ENCODE measurements around the gene FUT2.
"Not testable (repeated sequence)": the region's sequence is repeated elsewhere in the genome, so short reads cannot be mapped to it uniquely, and the experiment has no call there.

FUT2 gene

GRCh38 chr19:48670699-48671445, 24.9 kb upstream of the FUT2 start:
- no peak for DNase-seq (ENCODE audit: low read depth)

DNA sequence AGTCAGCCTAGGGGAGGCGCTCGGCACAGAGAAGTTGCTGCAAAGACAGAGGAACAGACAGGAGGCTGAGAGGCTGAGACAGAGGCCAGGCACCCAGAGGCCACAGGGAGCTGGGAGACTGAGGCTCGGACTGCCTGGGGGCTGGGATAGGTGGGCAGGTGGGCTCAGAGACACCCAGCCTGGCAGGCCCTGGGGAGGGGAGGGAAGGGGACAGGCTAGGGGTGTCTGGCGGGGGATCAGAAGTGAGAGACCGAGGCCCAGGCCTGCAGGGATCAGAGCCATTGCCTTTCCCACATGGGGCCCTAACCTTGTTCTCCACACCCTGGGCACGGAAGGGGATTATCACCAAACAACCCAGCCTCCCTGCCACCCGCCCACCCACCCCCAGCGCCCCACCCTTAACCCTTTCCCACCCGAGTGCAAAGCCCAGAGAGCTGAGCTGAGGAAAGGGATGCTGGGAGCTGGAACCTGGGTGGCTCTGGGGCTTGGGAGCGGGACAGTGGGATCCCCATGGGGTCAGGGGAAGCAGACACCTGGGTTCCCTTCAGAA, 24.2 kb upstream of the FUT2 start:
- no peak for DNase-seq (ENCODE audit: low read depth)

DNA sequence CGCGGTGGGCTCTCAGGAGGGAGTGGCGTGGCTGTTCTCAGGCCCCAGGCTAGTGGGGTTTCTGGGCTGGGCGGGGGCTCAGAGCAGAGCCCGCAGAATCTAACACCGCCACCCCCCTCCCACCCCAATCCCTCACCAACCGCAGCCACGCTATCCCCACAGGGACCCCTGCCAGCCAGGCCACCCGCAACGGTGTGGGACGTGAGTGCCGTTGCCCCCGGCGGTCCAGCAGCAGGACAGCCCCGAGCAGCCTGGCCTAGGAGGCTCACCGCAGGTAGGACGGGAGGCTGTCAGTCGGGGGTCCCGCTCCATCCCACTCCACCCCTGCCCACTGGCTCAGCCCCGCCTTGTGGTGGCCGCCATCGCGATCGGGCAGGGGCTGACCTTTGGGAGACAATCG, 22.8 kb upstream of the FUT2 start, which contains the start of gene NTN5:
NTN5 (minus strand) TSS at position 24 of the 400 bp plus-strand sequence. CDS start 2,031 bp downstream, outside the sequence.
- DNase-seq (ENCODE audit: low read depth) = no peak

GRCh38 chr19:48673436-48674100, 22.2 kb upstream of the FUT2 start:
- no peak for DNase-seq (ENCODE audit: low read depth)

DNA sequence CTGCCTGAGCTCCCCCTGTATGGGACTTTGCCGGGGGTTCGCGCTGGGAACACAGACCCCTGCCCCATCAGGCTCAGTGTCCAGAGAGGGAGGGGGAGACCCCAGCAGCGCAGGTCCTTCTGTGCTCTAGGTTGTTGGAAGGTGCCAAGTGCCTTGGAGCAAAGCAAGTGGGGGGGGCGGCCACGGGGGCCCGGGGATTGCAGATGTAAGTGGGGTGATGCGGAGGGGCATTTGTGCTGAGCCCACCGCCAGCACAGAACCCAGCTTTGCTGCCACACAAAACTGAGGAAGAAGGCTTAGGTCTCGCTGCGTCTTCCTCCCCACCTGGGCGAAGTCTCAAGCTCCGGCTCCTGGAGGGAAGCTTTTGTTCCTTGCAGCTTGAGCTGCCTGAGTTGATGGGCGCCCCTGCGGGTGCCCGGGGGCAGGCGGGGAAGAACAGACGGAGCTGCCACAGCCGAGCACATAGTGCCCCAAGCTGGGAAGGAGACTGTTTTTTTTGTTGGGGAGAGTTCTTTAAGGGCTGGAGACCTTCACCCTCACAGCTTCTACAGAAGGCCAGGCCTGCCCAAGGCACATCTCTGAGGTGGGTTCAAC, 21.5 kb upstream of the FUT2 start:
- no peak for DNase-seq (ENCODE audit: low read depth)

- DNase-seq (ENCODE audit: low read depth) = peak; percentile 89
Measured at GRCh38 chr19:48674921-48675824, 20.6 kb upstream of the FUT2 start.

DNA sequence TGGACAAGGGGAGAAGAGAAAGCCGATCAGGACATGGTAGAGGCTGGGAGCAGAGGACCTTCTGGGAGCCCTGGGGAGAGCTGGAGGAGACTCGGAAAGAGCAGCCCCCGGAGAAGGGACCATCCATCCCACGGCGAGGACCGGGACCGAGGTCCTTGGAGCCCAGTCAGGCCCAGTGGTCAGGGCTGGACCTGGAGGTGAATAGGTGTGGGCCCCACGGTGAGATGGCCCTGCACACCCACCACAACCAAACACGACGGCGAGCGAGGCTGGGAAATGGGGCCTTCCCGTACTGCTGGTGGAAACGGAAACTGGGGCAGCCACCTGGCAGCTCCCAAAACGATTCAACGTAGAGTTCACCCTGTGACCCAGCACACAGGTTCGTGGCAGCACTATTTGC, 19.3 kb upstream of the FUT2 start:
- DNase-seq (ENCODE audit: low read depth) = no peak

DNA sequence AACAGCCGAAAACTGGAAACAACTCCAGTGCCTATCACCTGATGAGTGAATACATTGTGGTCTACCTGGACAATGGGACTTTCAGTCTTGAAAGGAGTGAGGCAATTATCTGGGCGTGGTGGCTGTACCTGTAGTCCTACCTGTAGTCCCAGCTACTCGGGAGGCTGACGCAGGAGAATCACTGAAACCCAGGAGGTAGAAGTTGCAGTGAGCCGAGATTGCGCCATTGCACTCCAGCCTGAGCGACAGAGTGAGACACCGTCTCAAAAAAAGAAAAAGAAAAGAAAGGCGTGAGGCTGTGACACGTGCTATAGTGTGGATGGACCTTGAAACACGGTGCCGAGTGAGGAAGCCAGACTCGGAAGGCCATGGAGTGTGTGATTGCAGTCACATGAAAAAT, 18.9 kb upstream of the FUT2 start:
- no peak for DNase-seq (ENCODE audit: low read depth)

DNA sequence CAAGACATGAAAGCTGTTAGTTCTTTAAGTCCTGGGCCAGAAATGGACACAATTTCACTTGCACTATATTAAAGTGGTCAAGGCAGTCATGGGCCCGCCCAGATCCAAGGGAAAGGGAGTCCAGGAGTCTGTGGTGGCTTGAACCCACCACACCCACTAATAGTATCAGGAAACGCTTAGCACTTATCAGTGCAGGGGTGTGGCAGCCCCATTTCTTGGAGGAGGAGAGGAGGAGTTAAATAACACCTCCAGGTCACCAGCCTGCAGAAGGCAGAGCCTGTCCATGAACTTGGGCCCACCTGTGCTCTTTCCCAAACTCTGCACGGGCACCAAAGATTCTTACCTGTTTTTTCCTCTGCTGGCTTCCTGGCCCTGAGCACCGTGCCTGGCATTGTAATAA, 17.6 kb upstream of the FUT2 start:
- DNase-seq (ENCODE audit: low read depth) = no peak

- DNase-seq (ENCODE audit: low read depth) = not testable (repeated sequence)
Measured at GRCh38 chr19:48680006-48680405, 15.8 kb upstream of the FUT2 start.

- DNase-seq (ENCODE audit: low read depth) = no peak
Measured at GRCh38 chr19:48680436-48681126, 15.2 kb upstream of the FUT2 start.

DNA sequence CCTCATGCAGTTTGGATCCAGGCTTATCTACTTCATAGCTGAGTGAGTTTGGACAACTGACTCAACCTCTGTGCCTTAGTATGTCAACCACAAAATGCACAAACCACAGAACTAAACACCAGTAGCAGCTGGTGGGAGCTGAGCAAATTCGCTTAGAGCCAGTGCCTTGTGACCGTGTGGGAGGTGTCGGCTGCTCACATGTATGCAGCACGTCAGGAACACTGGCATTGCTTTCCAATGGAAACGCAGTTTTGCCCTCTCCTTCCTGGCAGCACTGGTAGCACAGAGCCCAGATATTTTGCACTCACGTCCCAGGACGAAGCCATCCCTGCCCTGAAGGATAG, 14.7 kb upstream of the FUT2 start:
- DNase-seq (ENCODE audit: low read depth) = peak; percentile 49

- peak; percentile 44 for DNase-seq (ENCODE audit: low read depth)
Measured at GRCh38 chr19:48683349-48683748, 12.4 kb upstream of the FUT2 start.

DNA sequence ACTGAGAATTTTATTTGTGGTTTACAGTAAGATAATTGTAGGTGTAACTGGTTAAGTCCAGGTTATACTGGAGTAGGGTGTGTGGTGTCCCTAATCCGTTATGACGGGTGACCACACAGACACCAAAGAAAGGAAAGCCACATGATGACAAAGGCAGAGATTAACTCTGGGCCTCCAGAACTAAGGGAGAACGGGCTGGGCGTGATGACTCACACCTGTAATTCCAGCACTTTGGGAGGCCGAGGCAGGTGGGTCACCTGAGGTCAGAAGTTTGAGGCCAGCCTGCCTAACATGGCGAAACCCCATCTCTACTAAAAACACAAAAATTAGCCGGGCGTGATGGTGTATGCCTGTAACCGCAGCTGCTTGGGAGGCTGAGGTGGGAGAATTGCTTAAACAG, 10.2 kb upstream of the FUT2 start:
- DNase-seq (ENCODE audit: low read depth) = no peak

DNA sequence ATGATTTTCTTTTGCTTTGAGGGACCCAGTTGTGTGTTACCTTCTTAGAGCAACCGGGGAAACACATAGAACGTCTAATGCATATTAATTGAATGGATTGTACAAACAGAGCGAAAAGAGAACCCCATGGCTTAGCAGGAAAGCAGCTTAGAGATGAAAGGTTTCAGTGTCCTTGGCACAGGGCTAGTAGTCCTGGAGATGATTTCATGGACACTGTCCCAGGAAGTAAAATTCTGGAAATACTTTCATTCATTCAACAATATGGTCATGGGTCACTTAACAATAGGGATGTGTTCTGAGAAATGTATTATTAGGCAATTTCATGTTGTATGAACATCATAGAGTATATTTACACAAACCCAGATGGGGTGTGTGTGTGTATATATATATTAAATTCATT, 9.7 kb upstream of the FUT2 start:
- no peak for DNase-seq (ENCODE audit: low read depth)

GRCh38 chr19:48686637-48687036, 9.1 kb upstream of the FUT2 start:
- not testable (repeated sequence) for DNase-seq (ENCODE audit: low read depth)

- DNase-seq (ENCODE audit: low read depth) = no peak
Measured at GRCh38 chr19:48687776-48688175, 8.0 kb upstream of the FUT2 start.

DNA sequence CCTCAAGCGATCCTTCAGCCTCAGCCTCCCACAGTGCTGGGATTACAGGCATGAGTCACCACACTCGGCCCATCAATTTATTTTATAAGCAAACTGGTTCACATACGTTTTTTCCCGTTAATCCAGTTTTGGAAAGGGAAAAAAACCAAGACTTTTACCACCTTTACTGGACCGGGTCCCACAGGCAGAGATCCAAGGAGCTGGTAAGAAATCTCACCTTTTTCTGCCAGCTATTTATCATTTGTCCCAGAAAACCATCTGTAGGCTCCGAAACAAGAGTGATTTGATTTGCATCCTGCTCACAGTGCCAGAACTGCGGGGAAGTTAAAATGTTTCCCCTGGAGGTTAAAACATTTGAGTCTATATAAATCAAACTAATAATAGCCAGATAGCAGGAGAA, 6.3 kb upstream of the FUT2 start:
- DNase-seq (ENCODE audit: low read depth) = no peak

DNA sequence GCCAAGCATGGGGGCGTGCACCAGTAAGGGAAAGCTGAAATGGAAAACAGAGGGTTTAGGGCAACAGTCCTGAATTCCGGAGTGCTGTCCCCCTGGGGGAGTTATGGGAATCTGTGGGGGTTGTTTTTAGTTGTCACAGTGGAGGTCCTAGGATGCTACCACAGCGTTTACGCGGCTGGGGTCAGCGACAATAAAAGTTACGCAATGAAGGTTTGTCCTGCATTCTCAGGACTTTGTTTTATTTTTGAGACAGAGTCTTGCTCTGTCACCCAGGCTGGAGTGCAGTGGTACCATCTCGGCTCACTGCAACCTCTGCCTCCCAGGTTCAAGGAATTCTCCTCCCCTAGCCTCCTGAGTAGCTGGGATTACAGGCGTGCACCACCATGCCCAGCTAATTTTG, 2.1 kb upstream of the FUT2 start:
- not testable (repeated sequence) for DNase-seq (ENCODE audit: low read depth)

DNA sequence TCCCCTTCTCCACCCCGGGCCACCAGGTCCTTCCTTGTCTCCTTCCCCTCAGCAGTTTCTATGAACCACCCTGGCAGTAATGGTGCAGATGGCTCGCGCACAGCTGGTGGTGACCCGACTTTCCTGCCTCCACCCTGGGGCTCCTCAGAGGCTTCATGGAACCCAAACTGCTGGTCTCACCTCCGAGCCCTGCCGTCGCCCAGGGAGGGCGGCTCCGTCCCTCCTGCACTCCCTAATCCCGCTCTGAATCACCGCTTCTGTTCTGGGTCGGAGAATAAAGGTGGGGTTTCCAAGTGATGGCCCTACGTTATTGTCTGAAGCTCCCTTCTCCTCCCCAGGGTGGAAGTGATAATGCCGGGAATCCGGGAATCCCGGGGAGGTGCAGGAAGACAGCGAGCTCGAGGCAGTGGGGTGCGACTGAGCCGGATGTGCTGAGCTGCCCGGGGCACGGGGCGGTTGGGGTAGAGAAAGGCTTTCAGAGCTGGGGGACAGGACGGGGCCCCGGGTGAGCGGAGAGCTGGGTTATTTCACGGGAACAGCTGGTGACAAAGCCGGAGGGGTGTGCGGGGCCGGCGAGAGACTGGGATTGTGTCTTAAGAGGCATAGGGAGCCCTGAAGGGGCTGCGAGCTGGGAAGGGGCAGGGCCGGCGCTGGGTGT, 711 bp downstream of the FUT2 start:
- DNase-seq (ENCODE audit: low read depth) = no peak

- peak; percentile 75 for DNase-seq (ENCODE audit: low read depth)
Measured at GRCh38 chr19:48698046-48698445, 2.3 kb downstream of the FUT2 start.

All from ELR (cell line).